K562 (cell line): ENCODE data around the gene TLCD1. TPM values are rescaled to one million over a fixed set of nuclear protein-coding genes. Genes with fewer than 3 reads are reported as not detected.
A peak's percentile ranks its signal among the peaks of the same experiment; 100 is the strongest.

Experiments
- BCL6 ChIP-seq: fragments of 250-450 bp; sonication (Bioruptor Pico); IDR thresholded peaks from 2 replicates; pipeline ENCODE4 v1.4.0; 2020
- BRD9 ChIP-seq: fragments of 450-650 bp; IDR thresholded peaks from 2 replicates; pipeline ENCODE4 v1.6.1; 2018; ENCODE audit warnings: low read depth; ENCODE audit not compliant: partially characterized antibody
- BRF1 ChIP-seq: IDR thresholded peaks from 3 replicates; pipeline ENCODE4 v1.6.1; 2011; ENCODE audit warnings: borderline replicate concordance, mild to moderate bottlenecking; ENCODE audit not compliant: insufficient read length; ENCODE audit errors: extremely low read depth
- CBFA2T3 ChIP-seq: fragments of 450-650 bp; IDR thresholded peaks from 2 replicates; pipeline ENCODE4 v1.6.1; 2017
- HDAC1 ChIP-seq, 2 experiments: fragments of 450-650 bp; IDR thresholded peaks; 2 replicates each; pipeline ENCODE4 v1.6.1; 2016 to 2017; ENCODE audit warnings: inconsistent platforms in 1 of 2, mild to moderate bottlenecking in 1 of 2, moderate library complexity in 1 of 2
- HNRNPH1 ChIP-seq: fragments of 200-400 bp; formaldehyde crosslinking; optimal IDR thresholded peaks from 2 replicates; pipeline ENCODE3; 2017; ENCODE audit warnings: low read depth, mild to moderate bottlenecking, low read length, moderate library complexity
- NEUROD1 ChIP-seq: fragments of 150-350 bp; IDR thresholded peaks from 2 replicates; pipeline ENCODE4 v1.6.1; 2014; ENCODE audit warnings: borderline replicate concordance, low read length, low read depth; ENCODE audit not compliant: partially characterized antibody
- PHF20 ChIP-seq: fragments of 450-650 bp; IDR thresholded peaks from 2 replicates; pipeline ENCODE4 v1.6.1; 2018; ENCODE audit not compliant: partially characterized antibody
- RAD51 ChIP-seq: fragments of 450-650 bp; IDR thresholded peaks from 2 replicates; pipeline ENCODE4 v1.7.1; 2016; ENCODE audit warnings: low read depth, mild to moderate bottlenecking, borderline replicate concordance
- SMARCC2 ChIP-seq: fragments of 450-650 bp; IDR thresholded peaks from 2 replicates; pipeline ENCODE4 v1.6.1; 2017; ENCODE audit warnings: antibody characterized with exemption, moderate library complexity, mild to moderate bottlenecking, low read depth
- XRCC3 ChIP-seq: fragments of 450-650 bp; IDR thresholded peaks from 2 replicates; pipeline ENCODE4 v1.6.1; 2017; ENCODE audit warnings: mild to moderate bottlenecking, moderate library complexity
- ZNF23 ChIP-seq: fragments of 250-450 bp; sonication (Bioruptor Pico); IDR thresholded peaks from 2 replicates; pipeline ENCODE4 v1.4.0; 2020; ENCODE audit warnings: mild to moderate bottlenecking
- ZNF408 ChIP-seq: fragments of 250-450 bp; sonication (Bioruptor Pico); IDR thresholded peaks from 2 replicates; pipeline ENCODE4 v1.4.0; 2020; ENCODE audit warnings: low read depth, mild to moderate bottlenecking, moderate library complexity
- polyA plus RNA-seq, 8 experiments: library from polyadenylated mRNA; depleted of rRNA in 4 of 8; stranded (reverse) in 5 of 8; unstranded in 3 of 8; fragments of >200 nt; fragmentation: Nextera tagmentation in 2 of 8; fragmentation: Illumina TruSeq in 1 of 8; extraction: Ambion mirVana in 2 of 8; extraction: Trizol in 1 of 8; gene quantifications; 2 replicates each; pipeline versions ENCODE4 v1.2.1 to v1.2.3, GENCODE V29; 2011 to 2014; ENCODE audit warnings: inconsistent platforms in 1 of 8, missing spikeins in 1 of 8
- total RNA-seq, 7 experiments: library from RNA; depleted of rRNA in 6 of 7; stranded (reverse); fragments of >200 nt in 6 of 7; fragmentation: Illumina TruSeq in 2 of 7; extraction: Trizol in 2 of 7; gene quantifications; 2 replicates each; pipeline versions ENCODE4 v1.2.1 to v1.2.3, GENCODE V29; 2011 to 2021; ENCODE audit warnings: low replicate concordance in 1 of 7
- TF ChIP-seq, protein P1 (sequence below): fragments of 250-450 bp; sonication (Bioruptor Pico); IDR thresholded peaks from 2 replicates; pipeline ENCODE4 v1.9.0; 2021; ENCODE audit warnings: mild to moderate bottlenecking, inconsistent platforms
- TF ChIP-seq, protein P2 (sequence below): fragments of 450-650 bp; IDR thresholded peaks from 2 replicates; pipeline ENCODE4 v1.6.1; 2016; ENCODE audit warnings: low read depth, mild to moderate bottlenecking, moderate library complexity
- TF ChIP-seq, protein P3 (sequence below), 2 experiments: fragments of 450-650 bp in 1 of 2; sonication (generic) in 1 of 2; formaldehyde crosslinking in 1 of 2; IDR thresholded peaks in 1 of 2; conservative IDR thresholded peaks in 1 of 2; 2 replicates each; pipeline versions ENCODE4 v1.6.1 to v1.8.1; 2016 to 2023; ENCODE audit warnings: mild to moderate bottlenecking in 2 of 2, moderate library complexity in 2 of 2, inconsistent platforms in 1 of 2, missing genetic modification reagents in 1 of 2
- TF ChIP-seq, protein P4 (sequence below), 3 experiments: fragments of 200-800 bp in 1 of 3; fragments of 250-450 bp in 1 of 3; fragments of 450-650 bp in 1 of 3; sonication (Bioruptor Pico) in 1 of 3; sonication (Bioruptor generic) in 1 of 3; formaldehyde crosslinking in 1 of 3; IDR thresholded peaks; 2 replicates each; pipeline versions ENCODE4 v1.6.1 to v1.8.0; 2016 to 2022; ENCODE audit warnings: mild to moderate bottlenecking in 2 of 3, missing genetic modification characterization in 2 of 3, missing compliant biosample characterization in 1 of 3, moderate library complexity in 1 of 3
- TF ChIP-seq, protein P5 (sequence below): fragments of 150-350 bp; conservative IDR thresholded peaks from 2 replicates; pipeline ENCODE4 v1.6.1; 2014; ENCODE audit warnings: low read length

Gene TLCD1
- total and polyA plus RNA-seq, 9 of the 15 experiments (the other 6 are each of a cell fraction or from before 2014, with no cell fraction given): 6.8 to 37.7 (median 21.7) TPM

DNA sequence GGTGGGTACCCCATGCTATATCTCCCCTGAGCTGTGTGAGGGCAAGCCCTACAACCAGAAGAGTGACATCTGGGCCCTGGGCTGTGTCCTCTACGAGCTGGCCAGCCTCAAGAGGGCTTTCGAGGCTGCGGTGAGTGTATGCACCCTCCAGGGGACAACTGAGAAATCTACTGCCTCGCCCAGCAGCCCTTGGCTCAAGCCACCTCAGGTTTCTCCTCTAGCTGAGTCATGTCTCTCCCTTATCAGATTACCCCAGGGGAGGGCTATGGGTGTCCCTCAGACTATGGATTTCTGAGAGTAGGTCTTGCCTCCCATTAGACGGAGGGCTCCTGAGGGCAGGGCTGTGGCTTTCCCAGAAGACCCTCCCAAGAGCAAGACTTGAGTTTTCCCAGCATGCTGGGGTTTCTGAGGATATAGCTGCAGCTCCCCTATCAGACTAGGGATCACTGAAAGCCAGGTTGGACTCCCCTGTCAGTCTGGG, 9.2 kb upstream of the TLCD1 start (continued):
- no peak for TF ChIP-seq HNRNPH1
- no peak for TF ChIP-seq BCL6 (CRISPR knock-in tag)
- TF ChIP-seq, protein P1, sequence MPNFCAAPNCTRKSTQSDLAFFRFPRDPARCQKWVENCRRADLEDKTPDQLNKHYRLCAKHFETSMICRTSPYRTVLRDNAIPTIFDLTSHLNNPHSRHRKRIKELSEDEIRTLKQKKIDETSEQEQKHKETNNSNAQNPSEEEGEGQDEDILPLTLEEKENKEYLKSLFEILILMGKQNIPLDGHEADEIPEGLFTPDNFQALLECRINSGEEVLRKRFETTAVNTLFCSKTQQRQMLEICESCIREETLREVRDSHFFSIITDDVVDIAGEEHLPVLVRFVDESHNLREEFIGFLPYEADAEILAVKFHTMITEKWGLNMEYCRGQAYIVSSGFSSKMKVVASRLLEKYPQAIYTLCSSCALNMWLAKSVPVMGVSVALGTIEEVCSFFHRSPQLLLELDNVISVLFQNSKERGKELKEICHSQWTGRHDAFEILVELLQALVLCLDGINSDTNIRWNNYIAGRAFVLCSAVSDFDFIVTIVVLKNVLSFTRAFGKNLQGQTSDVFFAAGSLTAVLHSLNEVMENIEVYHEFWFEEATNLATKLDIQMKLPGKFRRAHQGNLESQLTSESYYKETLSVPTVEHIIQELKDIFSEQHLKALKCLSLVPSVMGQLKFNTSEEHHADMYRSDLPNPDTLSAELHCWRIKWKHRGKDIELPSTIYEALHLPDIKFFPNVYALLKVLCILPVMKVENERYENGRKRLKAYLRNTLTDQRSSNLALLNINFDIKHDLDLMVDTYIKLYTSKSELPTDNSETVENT (CRISPR knock-in tag): no peak
- peak; percentile 17; the same call in 1 of the 2 replicates for TF ChIP-seq CBFA2T3
- peak in 1 of 2 experiments; percentile 33; a peak in 1 of 4 replicates for TF ChIP-seq HDAC1 (IDR thresholded peaks at IDR 0.05)
- TF ChIP-seq, protein P2, sequence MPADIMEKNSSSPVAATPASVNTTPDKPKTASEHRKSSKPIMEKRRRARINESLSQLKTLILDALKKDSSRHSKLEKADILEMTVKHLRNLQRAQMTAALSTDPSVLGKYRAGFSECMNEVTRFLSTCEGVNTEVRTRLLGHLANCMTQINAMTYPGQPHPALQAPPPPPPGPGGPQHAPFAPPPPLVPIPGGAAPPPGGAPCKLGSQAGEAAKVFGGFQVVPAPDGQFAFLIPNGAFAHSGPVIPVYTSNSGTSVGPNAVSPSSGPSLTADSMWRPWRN: no peak
- TF ChIP-seq, protein P3, sequence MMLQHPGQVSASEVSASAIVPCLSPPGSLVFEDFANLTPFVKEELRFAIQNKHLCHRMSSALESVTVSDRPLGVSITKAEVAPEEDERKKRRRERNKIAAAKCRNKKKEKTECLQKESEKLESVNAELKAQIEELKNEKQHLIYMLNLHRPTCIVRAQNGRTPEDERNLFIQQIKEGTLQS (IDR thresholded peaks at IDR 0.05): peak; percentile 90
- TF ChIP-seq, protein P3 (CRISPR knock-in tag; conservative IDR thresholded peaks at IDR 0.05): peak; percentile 80
- TF ChIP-seq, protein P4, sequence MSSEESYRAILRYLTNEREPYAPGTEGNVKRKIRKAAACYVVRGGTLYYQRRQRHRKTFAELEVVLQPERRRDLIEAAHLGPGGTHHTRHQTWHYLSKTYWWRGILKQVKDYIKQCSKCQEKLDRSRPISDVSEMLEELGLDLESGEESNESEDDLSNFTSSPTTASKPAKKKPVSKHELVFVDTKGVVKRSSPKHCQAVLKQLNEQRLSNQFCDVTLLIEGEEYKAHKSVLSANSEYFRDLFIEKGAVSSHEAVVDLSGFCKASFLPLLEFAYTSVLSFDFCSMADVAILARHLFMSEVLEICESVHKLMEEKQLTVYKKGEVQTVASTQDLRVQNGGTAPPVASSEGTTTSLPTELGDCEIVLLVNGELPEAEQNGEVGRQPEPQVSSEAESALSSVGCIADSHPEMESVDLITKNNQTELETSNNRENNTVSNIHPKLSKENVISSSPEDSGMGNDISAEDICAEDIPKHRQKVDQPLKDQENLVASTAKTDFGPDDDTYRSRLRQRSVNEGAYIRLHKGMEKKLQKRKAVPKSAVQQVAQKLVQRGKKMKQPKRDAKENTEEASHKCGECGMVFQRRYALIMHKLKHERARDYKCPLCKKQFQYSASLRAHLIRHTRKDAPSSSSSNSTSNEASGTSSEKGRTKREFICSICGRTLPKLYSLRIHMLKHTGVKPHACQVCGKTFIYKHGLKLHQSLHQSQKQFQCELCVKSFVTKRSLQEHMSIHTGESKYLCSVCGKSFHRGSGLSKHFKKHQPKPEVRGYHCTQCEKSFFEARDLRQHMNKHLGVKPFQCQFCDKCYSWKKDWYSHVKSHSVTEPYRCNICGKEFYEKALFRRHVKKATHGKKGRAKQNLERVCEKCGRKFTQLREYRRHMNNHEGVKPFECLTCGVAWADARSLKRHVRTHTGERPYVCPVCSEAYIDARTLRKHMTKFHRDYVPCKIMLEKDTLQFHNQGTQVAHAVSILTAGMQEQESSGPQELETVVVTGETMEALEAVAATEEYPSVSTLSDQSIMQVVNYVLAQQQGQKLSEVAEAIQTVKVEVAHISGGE (CRISPR knock-in tag; IDR thresholded peaks at IDR 0.05): no peak
- no peak for TF ChIP-seq BRD9
- no peak for TF ChIP-seq ZNF408 (CRISPR knock-in tag)
- no peak for TF ChIP-seq XRCC3
- TF ChIP-seq NEUROD1: peak; percentile 81
- peak; percentile 73; the same call in 1 of the 2 replicates for TF ChIP-seq SMARCC2
- TF ChIP-seq ZNF23: no peak
- no peak for TF ChIP-seq BRF1
- TF ChIP-seq PHF20: no peak
- TF ChIP-seq, protein P5, sequence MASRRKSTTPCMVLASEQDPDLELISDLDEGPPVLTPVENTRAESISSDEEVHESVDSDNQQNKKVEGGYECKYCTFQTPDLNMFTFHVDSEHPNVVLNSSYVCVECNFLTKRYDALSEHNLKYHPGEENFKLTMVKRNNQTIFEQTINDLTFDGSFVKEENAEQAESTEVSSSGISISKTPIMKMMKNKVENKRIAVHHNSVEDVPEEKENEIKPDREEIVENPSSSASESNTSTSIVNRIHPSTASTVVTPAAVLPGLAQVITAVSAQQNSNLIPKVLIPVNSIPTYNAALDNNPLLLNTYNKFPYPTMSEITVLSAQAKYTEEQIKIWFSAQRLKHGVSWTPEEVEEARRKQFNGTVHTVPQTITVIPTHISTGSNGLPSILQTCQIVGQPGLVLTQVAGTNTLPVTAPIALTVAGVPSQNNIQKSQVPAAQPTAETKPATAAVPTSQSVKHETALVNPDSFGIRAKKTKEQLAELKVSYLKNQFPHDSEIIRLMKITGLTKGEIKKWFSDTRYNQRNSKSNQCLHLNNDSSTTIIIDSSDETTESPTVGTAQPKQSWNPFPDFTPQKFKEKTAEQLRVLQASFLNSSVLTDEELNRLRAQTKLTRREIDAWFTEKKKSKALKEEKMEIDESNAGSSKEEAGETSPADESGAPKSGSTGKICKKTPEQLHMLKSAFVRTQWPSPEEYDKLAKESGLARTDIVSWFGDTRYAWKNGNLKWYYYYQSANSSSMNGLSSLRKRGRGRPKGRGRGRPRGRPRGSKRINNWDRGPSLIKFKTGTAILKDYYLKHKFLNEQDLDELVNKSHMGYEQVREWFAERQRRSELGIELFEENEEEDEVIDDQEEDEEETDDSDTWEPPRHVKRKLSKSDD: no peak
- no peak for TF ChIP-seq RAD51
